GM12878 (cell line): ENCODE measurements around the gene ADGRD2. TPM values are rescaled to one million over a fixed set of nuclear protein-coding genes. Genes with fewer than 3 reads are reported as not detected.

Experiments used
- CHD2 ChIP-seq: IDR thresholded peaks from 2 replicates; pipeline ENCODE4 v1.6.1; 2011; ENCODE audit warnings: low read depth, low read length, improper control_type of control experiment, borderline replicate concordance
- CTCF ChIP-seq, 3 experiments: IDR thresholded peaks in 2 of 3; conservative IDR thresholded peaks in 1 of 3; 2 replicates each; pipeline ENCODE4 v1.5.1; 2011; ENCODE audit warnings: low read depth in 3 of 3, low read length in 3 of 3, mild to moderate bottlenecking in 3 of 3, control low read depth in 2 of 3, moderate library complexity in 2 of 3, inconsistent platforms in 1 of 3, mixed read lengths in 1 of 3; ENCODE audit not compliant: control insufficient read depth in 2 of 3, insufficient read depth in 1 of 3; ENCODE audit errors: extremely low read depth in 1 of 3
- CUX1 ChIP-seq: IDR thresholded peaks from 2 replicates; pipeline ENCODE4 v1.6.1; 2012; ENCODE audit warnings: improper control_type of control experiment, low read depth, low read length; ENCODE audit not compliant: insufficient replicate concordance
- MLLT1 ChIP-seq: fragments of 450-650 bp; IDR thresholded peaks from 2 replicates; pipeline ENCODE4 v1.6.1; 2016; ENCODE audit warnings: mild to moderate bottlenecking
- MTA2 ChIP-seq: fragments of 450-650 bp; IDR thresholded peaks from 2 replicates; pipeline ENCODE4 v1.6.1; 2016; ENCODE audit warnings: low read depth, mild to moderate bottlenecking, moderate library complexity
- MXI1 ChIP-seq: fragments of 150-350 bp; IDR thresholded peaks from 2 replicates; pipeline ENCODE4 v1.6.1; 2011; ENCODE audit warnings: low read depth, mild to moderate bottlenecking, inconsistent platforms, low read length, improper control_type of control experiment
- RUNX3 ChIP-seq: IDR thresholded peaks from 2 replicates; pipeline ENCODE4 v1.6.1; 2012; ENCODE audit warnings: low read length, inconsistent platforms
- SMC3 ChIP-seq: IDR thresholded peaks from 2 replicates; pipeline ENCODE4 v1.6.1; 2011; ENCODE audit warnings: low read length, improper control_type of control experiment, borderline replicate concordance
- STAT3 ChIP-seq: IDR thresholded peaks from 2 replicates; pipeline ENCODE4 v1.6.1; 2011; ENCODE audit warnings: low read depth, low read length, improper control_type of control experiment
- USF2 ChIP-seq: IDR thresholded peaks from 2 replicates; pipeline ENCODE4 v1.6.1; 2011; ENCODE audit warnings: low read depth, low read length, improper control_type of control experiment, borderline replicate concordance
- polyA plus RNA-seq, 11 experiments: library from polyadenylated mRNA; depleted of rRNA in 4 of 11; unstranded in 6 of 11; stranded (reverse) in 5 of 11; fragments of >200 nt; fragmentation: Nextera tagmentation in 4 of 11; fragmentation: Illumina TruSeq in 1 of 11; extraction: Ambion mirVana in 4 of 11; extraction: Trizol in 1 of 11; gene quantifications; 1 replicate in 1 of 11; 2 replicates in 10 of 11; pipeline versions ENCODE4 v1.2.1 to v1.2.3, GENCODE V29; 2011 to 2016; ENCODE audit warnings: inconsistent platforms in 2 of 11, missing spikeins in 2 of 11, low read depth in 1 of 11
- total RNA-seq, 4 experiments: library from RNA; depleted of rRNA in 3 of 4; stranded (reverse); fragments of >200 nt in 3 of 4; fragmentation: Illumina TruSeq in 1 of 4; extraction: Trizol in 1 of 4; gene quantifications; 2 replicates each; pipeline versions ENCODE4 v1.2.1 to v1.2.3, GENCODE V29; 2013 to 2021
- TF ChIP-seq, protein P1 (sequence below): fragments of 450-650 bp; IDR thresholded peaks from 2 replicates; pipeline ENCODE4 v1.6.1; 2017; ENCODE audit warnings: borderline replicate concordance
- TF ChIP-seq, protein P2 (sequence below): fragments of 450-650 bp; formaldehyde crosslinking; IDR thresholded peaks from 2 replicates; pipeline ENCODE4 v1.4.0; 2020; ENCODE audit warnings: mild to moderate bottlenecking, moderate library complexity

ADGRD2 gene
- total and polyA plus RNA-seq, 10 of the 15 experiments (the other 5 are each of a cell fraction or from before 2014, with no cell fraction given) = not detected

GRCh38 chr9:124415102-124415851 lies 35.0 kb upstream of the ADGRD2 start, which contains the start of gene PSMB7 (continued):
- TF ChIP-seq, protein P1, sequence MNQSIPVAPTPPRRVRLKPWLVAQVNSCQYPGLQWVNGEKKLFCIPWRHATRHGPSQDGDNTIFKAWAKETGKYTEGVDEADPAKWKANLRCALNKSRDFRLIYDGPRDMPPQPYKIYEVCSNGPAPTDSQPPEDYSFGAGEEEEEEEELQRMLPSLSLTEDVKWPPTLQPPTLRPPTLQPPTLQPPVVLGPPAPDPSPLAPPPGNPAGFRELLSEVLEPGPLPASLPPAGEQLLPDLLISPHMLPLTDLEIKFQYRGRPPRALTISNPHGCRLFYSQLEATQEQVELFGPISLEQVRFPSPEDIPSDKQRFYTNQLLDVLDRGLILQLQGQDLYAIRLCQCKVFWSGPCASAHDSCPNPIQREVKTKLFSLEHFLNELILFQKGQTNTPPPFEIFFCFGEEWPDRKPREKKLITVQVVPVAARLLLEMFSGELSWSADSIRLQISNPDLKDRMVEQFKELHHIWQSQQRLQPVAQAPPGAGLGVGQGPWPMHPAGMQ = no peak
- TF ChIP-seq MTA2 (peak; percentile 91), RUNX3 (peak; percentile 47), SMC3 (no peak), MXI1 (peak; percentile 94), CTCF (IDR thresholded peaks at IDR 0.05 in 2 of 3, conservative IDR thresholded peaks at IDR 0.05 in 1 of 3; ENCODE audit: control insufficient read depth in 2 of 3, extremely low read depth in 1 of 3, insufficient read depth in 1 of 3, low read depth in 3 of 3, low read length in 3 of 3) (peak; percentile 86 to 93 (median 86)), STAT3 (0 out of 2 replicates have a peak, but pooled peaks have one; percentile 60), CHD2 (peak; percentile 79; the same call in 1 of the 2 replicates), USF2 (no peak), CUX1 (peak; percentile 14), MLLT1 (peak; percentile 53; the same call in 1 of the 2 replicates)
- TF ChIP-seq, protein P2, sequence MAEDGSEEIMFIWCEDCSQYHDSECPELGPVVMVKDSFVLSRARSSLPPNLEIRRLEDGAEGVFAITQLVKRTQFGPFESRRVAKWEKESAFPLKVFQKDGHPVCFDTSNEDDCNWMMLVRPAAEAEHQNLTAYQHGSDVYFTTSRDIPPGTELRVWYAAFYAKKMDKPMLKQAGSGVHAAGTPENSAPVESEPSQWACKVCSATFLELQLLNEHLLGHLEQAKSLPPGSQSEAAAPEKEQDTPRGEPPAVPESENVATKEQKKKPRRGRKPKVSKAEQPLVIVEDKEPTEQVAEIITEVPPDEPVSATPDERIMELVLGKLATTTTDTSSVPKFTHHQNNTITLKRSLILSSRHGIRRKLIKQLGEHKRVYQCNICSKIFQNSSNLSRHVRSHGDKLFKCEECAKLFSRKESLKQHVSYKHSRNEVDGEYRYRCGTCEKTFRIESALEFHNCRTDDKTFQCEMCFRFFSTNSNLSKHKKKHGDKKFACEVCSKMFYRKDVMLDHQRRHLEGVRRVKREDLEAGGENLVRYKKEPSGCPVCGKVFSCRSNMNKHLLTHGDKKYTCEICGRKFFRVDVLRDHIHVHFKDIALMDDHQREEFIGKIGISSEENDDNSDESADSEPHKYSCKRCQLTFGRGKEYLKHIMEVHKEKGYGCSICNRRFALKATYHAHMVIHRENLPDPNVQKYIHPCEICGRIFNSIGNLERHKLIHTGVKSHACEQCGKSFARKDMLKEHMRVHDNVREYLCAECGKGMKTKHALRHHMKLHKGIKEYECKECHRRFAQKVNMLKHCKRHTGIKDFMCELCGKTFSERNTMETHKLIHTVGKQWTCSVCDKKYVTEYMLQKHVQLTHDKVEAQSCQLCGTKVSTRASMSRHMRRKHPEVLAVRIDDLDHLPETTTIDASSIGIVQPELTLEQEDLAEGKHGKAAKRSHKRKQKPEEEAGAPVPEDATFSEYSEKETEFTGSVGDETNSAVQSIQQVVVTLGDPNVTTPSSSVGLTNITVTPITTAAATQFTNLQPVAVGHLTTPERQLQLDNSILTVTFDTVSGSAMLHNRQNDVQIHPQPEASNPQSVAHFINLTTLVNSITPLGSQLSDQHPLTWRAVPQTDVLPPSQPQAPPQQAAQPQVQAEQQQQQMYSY = no peak
